TTC549 (cell line): ENCODE results near the gene TCF7L2.
"Not testable (repeated sequence)": the region's sequence is repeated elsewhere in the genome, so short reads cannot be mapped to it uniquely, and the experiment has no call there.

Source experiments
- FAIRE-seq: peaks from 2 replicates; lab custom pipeline; 2012; peaks lifted over from hg19 to GRCh38; lab: Jason Lieb, UNC

The TCF7L2 gene

GRCh38 chr10:113047605-113047962 lies 97.5 kb downstream of the TCF7L2 start:
- no peak for FAIRE-seq

- FAIRE-seq, result no peak
These were observed 98.1 kb downstream of the TCF7L2 start for GRCh38 chr10:113047963-113048781.

GRCh38 chr10:113049881-113050280 lies 99.8 kb downstream of the TCF7L2 start:
- no peak for FAIRE-seq

GRCh38 chr10:113052076-113052830 lies 102.2 kb downstream of the TCF7L2 start:
- FAIRE-seq, result no peak

GRCh38 chr10:113053091-113053490 lies 103.0 kb downstream of the TCF7L2 start:
- no peak for FAIRE-seq

GRCh38 chr10:113053881-113054280 lies 103.8 kb downstream of the TCF7L2 start:
- no peak for FAIRE-seq

GRCh38 chr10:113055458-113055857 lies 105.4 kb downstream of the TCF7L2 start:
- no peak for FAIRE-seq

- FAIRE-seq, result no peak
These were observed 106.0 kb downstream of the TCF7L2 start for GRCh38 chr10:113056030-113056429.

- no peak for FAIRE-seq
These were observed 106.5 kb downstream of the TCF7L2 start for GRCh38 chr10:113056441-113057021.

- peak; percentile 7 for FAIRE-seq
These were observed 108.0 kb downstream of the TCF7L2 start for GRCh38 chr10:113057948-113058522.

GRCh38 chr10:113058523-113059370 lies 108.7 kb downstream of the TCF7L2 start:
- peak; percentile 55 for FAIRE-seq

GRCh38 chr10:113059371-113059780 lies 109.3 kb downstream of the TCF7L2 start:
- FAIRE-seq, result peak; percentile 97

GRCh38 chr10:113060201-113061053 lies 110.4 kb downstream of the TCF7L2 start:
- FAIRE-seq, result no peak

GRCh38 chr10:113061054-113061430 lies 111.0 kb downstream of the TCF7L2 start:
- no peak for FAIRE-seq

GRCh38 chr10:113061557-113061956 lies 111.5 kb downstream of the TCF7L2 start:
- no peak for FAIRE-seq

GRCh38 chr10:113063043-113063967 lies 113.3 kb downstream of the TCF7L2 start:
- no peak for FAIRE-seq

GRCh38 chr10:113064039-113064438 lies 114.0 kb downstream of the TCF7L2 start:
- no peak for FAIRE-seq

GRCh38 chr10:113066120-113066519 lies 116.1 kb downstream of the TCF7L2 start:
- FAIRE-seq, result not testable (repeated sequence)

GRCh38 chr10:113066561-113067312 lies 116.7 kb downstream of the TCF7L2 start:
- FAIRE-seq, result no peak
